Measurements from ENCODE around the gene NT5C2. TPM values are rescaled to one million over a fixed set of nuclear protein-coding genes. Genes with fewer than 3 reads are reported as not detected.

The NT5C2 gene
- total and polyA plus RNA-seq, 2 donors (not counting 3 experiments of a cell fraction or from before 2014, with no cell fraction given) = 47.2 to 69.9 TPM

DNA sequence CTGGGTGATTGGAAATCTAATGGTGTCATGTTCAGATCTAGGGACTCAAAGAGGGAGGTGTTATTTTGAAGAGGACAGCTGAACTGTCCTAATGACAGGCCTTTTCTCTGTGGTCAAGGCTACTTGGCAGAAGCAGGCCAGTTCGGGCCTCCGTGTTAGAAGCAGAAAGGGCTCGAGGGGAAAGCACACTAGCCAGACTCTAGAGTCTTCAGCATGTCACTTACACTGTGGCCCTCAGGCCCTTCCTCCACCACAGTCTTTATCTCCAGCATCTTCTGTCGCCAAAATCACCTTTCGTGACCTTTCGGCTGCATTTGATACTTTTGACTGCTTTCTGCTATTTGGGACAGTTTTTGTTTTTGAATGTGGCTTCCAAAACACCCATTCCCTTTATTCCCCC, 151.7 kb downstream of the NT5C2 start:
- Histone ChIP-seq H3K79me2 (ENCODE audit: control insufficient read depth, insufficient read depth, low read length) (no peaks in the 10 kb centered on the region), H4K20me1 (replicated peaks; ENCODE audit: control insufficient read depth, extremely low read depth, insufficient read depth, low read length) (no peaks in the 10 kb centered on the region), H3K36me3 (ENCODE audit: control insufficient read depth in 2 of 2, extremely low read depth in 1 of 2, insufficient read depth in 2 of 2, low read length in 2 of 2) (no peaks in the 10 kb centered on the region), H3K9ac (replicated peaks; ENCODE audit: extremely low read depth, insufficient read depth, low read length) (no peak overlapping the region), H3K4me2 (ENCODE audit: insufficient read depth, low read length) (no peak overlapping the region), H3K4me1 (ENCODE audit: control insufficient read depth, extremely low read depth, insufficient read depth, low read length) (no peaks in the 10 kb centered on the region), H3K27me3 (ENCODE audit: control insufficient read depth in 2 of 2, insufficient read depth in 2 of 2, low read length in 2 of 2) (peaks cover 0 to 10% of the 10 kb centered on the region in 2 experiments), H3K27ac (ENCODE audit: insufficient read depth, low read depth, low read length) (no peak overlapping the region), H3K9me3 (replicated peaks; ENCODE audit: control insufficient read depth, insufficient read depth, low read length) (no peaks in the 10 kb centered on the region), H3K9me1 (replicated peaks; ENCODE audit: control insufficient read depth, extremely low read depth, insufficient read depth, low read length) (no peaks in the 10 kb centered on the region), H2AFZ (ENCODE audit: low read depth, low read length) (no peak overlapping the region), H3K4me3 (replicated peaks in 1 of 3; ENCODE audit: insufficient read depth in 1 of 3, low read depth in 1 of 3, low read length in 3 of 3) (no peak overlapping the region)
- ChIA-PET POLR2A (no interaction called here), CTCF (interaction anchor here (0.6 to 1.0 kb wide), 3 partner anchors 121 to 203 kb away, joined by 3 to 5 read pairs (median 3); partner anchors contain the start of gene CNNM2)
- BruUV-seq (replicated peaks) = no TSS peak
- DNase-seq (ENCODE audit: low read depth, low spot score) (no peak), FAIRE-seq (no peak)
- dilution Hi-C loops (cut with MboI; ENCODE audit: extremely low pct_ligation_motif_present, low sequenced_read_pairs) (no loop called here), intact Hi-C loops (cut with micrococcal nuclease) (no loop called here)
- no peak for TF ChIP-seq GATA2 (IDR thresholded peaks at IDR 0.05; ENCODE audit: insufficient read depth, insufficient read length, low read depth, low read length)
- TF ChIP-seq, protein P1, sequence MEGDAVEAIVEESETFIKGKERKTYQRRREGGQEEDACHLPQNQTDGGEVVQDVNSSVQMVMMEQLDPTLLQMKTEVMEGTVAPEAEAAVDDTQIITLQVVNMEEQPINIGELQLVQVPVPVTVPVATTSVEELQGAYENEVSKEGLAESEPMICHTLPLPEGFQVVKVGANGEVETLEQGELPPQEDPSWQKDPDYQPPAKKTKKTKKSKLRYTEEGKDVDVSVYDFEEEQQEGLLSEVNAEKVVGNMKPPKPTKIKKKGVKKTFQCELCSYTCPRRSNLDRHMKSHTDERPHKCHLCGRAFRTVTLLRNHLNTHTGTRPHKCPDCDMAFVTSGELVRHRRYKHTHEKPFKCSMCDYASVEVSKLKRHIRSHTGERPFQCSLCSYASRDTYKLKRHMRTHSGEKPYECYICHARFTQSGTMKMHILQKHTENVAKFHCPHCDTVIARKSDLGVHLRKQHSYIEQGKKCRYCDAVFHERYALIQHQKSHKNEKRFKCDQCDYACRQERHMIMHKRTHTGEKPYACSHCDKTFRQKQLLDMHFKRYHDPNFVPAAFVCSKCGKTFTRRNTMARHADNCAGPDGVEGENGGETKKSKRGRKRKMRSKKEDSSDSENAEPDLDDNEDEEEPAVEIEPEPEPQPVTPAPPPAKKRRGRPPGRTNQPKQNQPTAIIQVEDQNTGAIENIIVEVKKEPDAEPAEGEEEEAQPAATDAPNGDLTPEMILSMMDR (IDR thresholded peaks at IDR 0.05; ENCODE audit: extremely low read depth in 1 of 2, insufficient read depth in 1 of 2, low read depth in 1 of 2, low read length in 2 of 2) = no peak
- no peak for TF ChIP-seq POLR2A (IDR thresholded peaks at IDR 0.05; ENCODE audit: low read depth, low read length)
- TF ChIP-seq POLR2AphosphoS5 (IDR thresholded peaks at IDR 0.05; ENCODE audit: insufficient read depth, low read depth, low read length) = no peak
- TF ChIP-seq JUN (IDR thresholded peaks at IDR 0.05; ENCODE audit: borderline replicate concordance, insufficient read depth, insufficient read length, low read depth) = no peak
- no peak for TF ChIP-seq MYC (IDR thresholded peaks at IDR 0.05; ENCODE audit: low read depth, low read length)
- TF ChIP-seq, protein P2, sequence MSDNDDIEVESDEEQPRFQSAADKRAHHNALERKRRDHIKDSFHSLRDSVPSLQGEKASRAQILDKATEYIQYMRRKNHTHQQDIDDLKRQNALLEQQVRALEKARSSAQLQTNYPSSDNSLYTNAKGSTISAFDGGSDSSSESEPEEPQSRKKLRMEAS (IDR thresholded peaks at IDR 0.05; ENCODE audit: insufficient read depth, insufficient read length) = no peak
- no peak for TF ChIP-seq FOS (IDR thresholded peaks at IDR 0.05; ENCODE audit: borderline replicate concordance, insufficient read depth, low read length)
- TF ChIP-seq EZH2 (IDR thresholded peaks at IDR 0.05; ENCODE audit: borderline replicate concordance, low read depth, low read length, severe bottlenecking) = no peak

All from endothelial cell of umbilical vein (primary cell).